Panc1 (cell line): ENCODE measurements around the gene PDE3A. TPM values are rescaled to one million over a fixed set of nuclear protein-coding genes. Genes with fewer than 3 reads are reported as not detected.
A peak's percentile ranks its signal among the peaks of the same experiment; 100 is the strongest.

ENCODE experiments used
- ATAC-seq: fragments of 200-7000 bp; cut with Tn5 transposase; 2 replicates; pipeline ENCODE4 v1.9.1; 2020; ENCODE audit warnings: mild to moderate bottlenecking, moderate library complexity
- BruUV-seq: library from RNA; stranded (reverse); fragments of 400-500 nt; replicated peaks from 2 replicates; lab custom pipeline; 2021; lab: Mats Ljungman, UMichigan
- CTCF ChIA-PET: fragments of 300-600 bp; sonication (Branson Sonifier 250); formaldehyde crosslinking; loops from one replicate; lab custom pipeline; 2022; ENCODE audit warnings: antibody characterized with exemption; lab: Charles Lee
- POLR2A ChIA-PET: fragments of 300-600 bp; sonication (Branson Sonifier 250); formaldehyde crosslinking; loops from one replicate; lab custom pipeline; 2022; ENCODE audit warnings: antibody characterized with exemption; lab: Charles Lee
- DNase-seq: peaks from one replicate; pipeline ENCODE4 v3.0.0-alpha.2; 2010; ENCODE audit warnings: low read depth, low spot score
- H3K27ac ChIP-seq: 2 replicates; pipeline ENCODE4 v1.5.1; 2011; ENCODE audit warnings: mild to moderate bottlenecking, low read length, inconsistent platforms
- H3K27me3 ChIP-seq: fragments of 200-500 bp; sonication (Bioruptor generic); 2 replicates; pipeline ENCODE4 v1.6.0; 2014; ENCODE audit warnings: low read length, inconsistent platforms; ENCODE audit not compliant: control insufficient read depth, insufficient read depth
- H3K36me3 ChIP-seq: fragments of 200-500 bp; sonication (Bioruptor generic); 2 replicates; pipeline ENCODE4 v1.5.1; 2014; ENCODE audit warnings: inconsistent platforms, mild to moderate bottlenecking, low read length, moderate library complexity; ENCODE audit not compliant: control insufficient read depth, insufficient read depth
- H3K4me1 ChIP-seq: 2 replicates; pipeline ENCODE4 v1.5.1; 2011; ENCODE audit warnings: inconsistent platforms, mild to moderate bottlenecking, low read length, moderate library complexity; ENCODE audit not compliant: control insufficient read depth, insufficient read depth
- H3K4me3 ChIP-seq, 2 experiments: 2 replicates each; pipeline ENCODE4 v1.5.1; 2011 to 2012; ENCODE audit warnings: low read depth in 2 of 2, low read length in 2 of 2, mild to moderate bottlenecking in 2 of 2, inconsistent platforms in 1 of 2, moderate library complexity in 1 of 2
- H3K9me3 ChIP-seq: fragments of 200-500 bp; sonication (Bioruptor generic); 2 replicates; pipeline ENCODE4 v1.5.1; 2014; ENCODE audit warnings: low read depth, mild to moderate bottlenecking, inconsistent platforms, low read length, moderate library complexity; ENCODE audit not compliant: control insufficient read depth, insufficient read depth
- POLR2AphosphoS5 ChIP-seq: IDR thresholded peaks from 2 replicates; pipeline ENCODE4 v1.6.1; 2012; ENCODE audit warnings: mild to moderate bottlenecking, low read depth, low read length, moderate library complexity
- SIN3A ChIP-seq: IDR thresholded peaks from 2 replicates; pipeline ENCODE4 v1.6.1; 2012; ENCODE audit warnings: low read depth, mild to moderate bottlenecking, low read length, moderate library complexity, borderline replicate concordance; ENCODE audit not compliant: insufficient read depth
- TCF7L2 ChIP-seq: IDR thresholded peaks from 2 replicates; pipeline ENCODE4 v1.6.1; 2011; ENCODE audit warnings: mild to moderate bottlenecking, low read depth, low read length, inconsistent platforms
- in situ Hi-C: cut with HindIII; loops from 2 replicates; pipeline ENCODE4 v1.10.0; 2016; ENCODE audit warnings: low sequenced_read_pairs, low pct_unique_long_range_greater_than_20kb
- intact Hi-C: fragments of 100-400 bp; cut with micrococcal nuclease; formaldehyde crosslinking; loops from one replicate; pipeline ENCODE4 v1.10.0; 2022; ENCODE audit not compliant: unreplicated experiment
- total RNA-seq: library from RNA; stranded (reverse); gene quantifications from one replicate; pipeline ENCODE4 v1.2.1, GENCODE V29; 2021; ENCODE audit not compliant: unreplicated experiment
- TF ChIP-seq, protein P1 (sequence below): fragments of 450-650 bp; IDR thresholded peaks from 2 replicates; pipeline ENCODE4 v1.5.1; 2017; ENCODE audit warnings: mild to moderate bottlenecking
- TF ChIP-seq, protein P2 (sequence below), 2 experiments: IDR thresholded peaks; 2 replicates each; pipeline ENCODE4 v1.6.1; 2011 to 2012; ENCODE audit warnings: low read depth in 2 of 2, control low read depth in 1 of 2, low read length in 1 of 2, mild to moderate bottlenecking in 1 of 2, moderate library complexity in 1 of 2; ENCODE audit not compliant: insufficient read depth in 1 of 2

PDE3A gene
- total RNA-seq, 1 experiment from 2014 or later: 0.03 TPM

DNA sequence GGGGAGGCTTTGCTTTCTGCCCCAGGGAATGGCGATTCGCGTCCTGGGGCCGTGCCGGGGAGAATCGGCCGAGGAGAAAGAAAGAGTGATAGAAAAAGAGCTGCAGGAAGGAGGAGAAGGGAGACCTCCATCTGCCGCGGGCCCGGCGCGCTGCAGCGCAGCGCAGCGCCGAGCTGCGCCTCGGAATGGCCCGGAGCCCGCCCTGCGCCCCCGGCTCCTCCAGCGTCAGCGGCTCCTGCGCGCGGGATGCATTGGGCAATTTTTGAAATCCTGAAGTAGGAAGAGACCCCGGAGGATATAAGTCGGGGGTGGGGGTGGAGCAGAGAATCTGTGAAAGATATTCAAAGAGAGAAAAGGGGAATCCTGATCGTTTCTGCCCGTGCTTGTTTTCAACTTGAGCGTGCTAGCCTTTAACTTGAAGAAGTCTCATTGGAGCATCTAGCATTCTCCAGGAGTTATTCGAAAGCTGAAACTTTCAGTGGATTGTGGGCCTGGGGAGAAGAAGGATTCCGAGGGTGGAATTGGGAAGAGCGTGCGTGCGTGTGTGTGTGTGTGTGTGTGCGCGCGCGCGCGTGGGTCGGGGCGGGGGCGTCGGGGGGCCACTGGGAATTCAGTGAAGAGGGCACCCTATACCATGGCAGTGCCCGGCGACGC, 441 bp downstream of the PDE3A start:
- no peaks in the 10 kb centered on the region for H3K4me1 ChIP-seq
- POLR2A ChIA-PET: interaction anchor here (0.6 kb wide), 1 partner anchor 219 kb away, joined by 3 read pairs; no protein-coding TSS in a partner anchor
- ATAC-seq (peak; percentile 38; the same call in 1 of the 2 replicates), DNase-seq (no peak)
- TF ChIP-seq POLR2AphosphoS5: no peak
- TF ChIP-seq, protein P1, sequence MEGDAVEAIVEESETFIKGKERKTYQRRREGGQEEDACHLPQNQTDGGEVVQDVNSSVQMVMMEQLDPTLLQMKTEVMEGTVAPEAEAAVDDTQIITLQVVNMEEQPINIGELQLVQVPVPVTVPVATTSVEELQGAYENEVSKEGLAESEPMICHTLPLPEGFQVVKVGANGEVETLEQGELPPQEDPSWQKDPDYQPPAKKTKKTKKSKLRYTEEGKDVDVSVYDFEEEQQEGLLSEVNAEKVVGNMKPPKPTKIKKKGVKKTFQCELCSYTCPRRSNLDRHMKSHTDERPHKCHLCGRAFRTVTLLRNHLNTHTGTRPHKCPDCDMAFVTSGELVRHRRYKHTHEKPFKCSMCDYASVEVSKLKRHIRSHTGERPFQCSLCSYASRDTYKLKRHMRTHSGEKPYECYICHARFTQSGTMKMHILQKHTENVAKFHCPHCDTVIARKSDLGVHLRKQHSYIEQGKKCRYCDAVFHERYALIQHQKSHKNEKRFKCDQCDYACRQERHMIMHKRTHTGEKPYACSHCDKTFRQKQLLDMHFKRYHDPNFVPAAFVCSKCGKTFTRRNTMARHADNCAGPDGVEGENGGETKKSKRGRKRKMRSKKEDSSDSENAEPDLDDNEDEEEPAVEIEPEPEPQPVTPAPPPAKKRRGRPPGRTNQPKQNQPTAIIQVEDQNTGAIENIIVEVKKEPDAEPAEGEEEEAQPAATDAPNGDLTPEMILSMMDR: no peak
- TF ChIP-seq, protein P2, sequence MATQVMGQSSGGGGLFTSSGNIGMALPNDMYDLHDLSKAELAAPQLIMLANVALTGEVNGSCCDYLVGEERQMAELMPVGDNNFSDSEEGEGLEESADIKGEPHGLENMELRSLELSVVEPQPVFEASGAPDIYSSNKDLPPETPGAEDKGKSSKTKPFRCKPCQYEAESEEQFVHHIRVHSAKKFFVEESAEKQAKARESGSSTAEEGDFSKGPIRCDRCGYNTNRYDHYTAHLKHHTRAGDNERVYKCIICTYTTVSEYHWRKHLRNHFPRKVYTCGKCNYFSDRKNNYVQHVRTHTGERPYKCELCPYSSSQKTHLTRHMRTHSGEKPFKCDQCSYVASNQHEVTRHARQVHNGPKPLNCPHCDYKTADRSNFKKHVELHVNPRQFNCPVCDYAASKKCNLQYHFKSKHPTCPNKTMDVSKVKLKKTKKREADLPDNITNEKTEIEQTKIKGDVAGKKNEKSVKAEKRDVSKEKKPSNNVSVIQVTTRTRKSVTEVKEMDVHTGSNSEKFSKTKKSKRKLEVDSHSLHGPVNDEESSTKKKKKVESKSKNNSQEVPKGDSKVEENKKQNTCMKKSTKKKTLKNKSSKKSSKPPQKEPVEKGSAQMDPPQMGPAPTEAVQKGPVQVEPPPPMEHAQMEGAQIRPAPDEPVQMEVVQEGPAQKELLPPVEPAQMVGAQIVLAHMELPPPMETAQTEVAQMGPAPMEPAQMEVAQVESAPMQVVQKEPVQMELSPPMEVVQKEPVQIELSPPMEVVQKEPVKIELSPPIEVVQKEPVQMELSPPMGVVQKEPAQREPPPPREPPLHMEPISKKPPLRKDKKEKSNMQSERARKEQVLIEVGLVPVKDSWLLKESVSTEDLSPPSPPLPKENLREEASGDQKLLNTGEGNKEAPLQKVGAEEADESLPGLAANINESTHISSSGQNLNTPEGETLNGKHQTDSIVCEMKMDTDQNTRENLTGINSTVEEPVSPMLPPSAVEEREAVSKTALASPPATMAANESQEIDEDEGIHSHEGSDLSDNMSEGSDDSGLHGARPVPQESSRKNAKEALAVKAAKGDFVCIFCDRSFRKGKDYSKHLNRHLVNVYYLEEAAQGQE (IDR thresholded peaks at IDR 0.05; ENCODE audit: insufficient read depth in 1 of 2, low read depth in 2 of 2, low read length in 1 of 2): no peak
- no peak for TF ChIP-seq TCF7L2
- TF ChIP-seq SIN3A: no peak
- no TSS peak for BruUV-seq
- no peaks in the 10 kb centered on the region for H3K9me3 ChIP-seq
- CTCF ChIA-PET: no interaction called here
- no peak overlapping the region for H3K27ac ChIP-seq
- intact Hi-C loops: no loop called here
- no peaks in the 10 kb centered on the region for H3K27me3 ChIP-seq
- in situ Hi-C loops: no loop called here
- H3K4me3 ChIP-seq: peak overlapping the region; percentile 45 to 57
- no peaks in the 10 kb centered on the region for H3K36me3 ChIP-seq

DNA sequence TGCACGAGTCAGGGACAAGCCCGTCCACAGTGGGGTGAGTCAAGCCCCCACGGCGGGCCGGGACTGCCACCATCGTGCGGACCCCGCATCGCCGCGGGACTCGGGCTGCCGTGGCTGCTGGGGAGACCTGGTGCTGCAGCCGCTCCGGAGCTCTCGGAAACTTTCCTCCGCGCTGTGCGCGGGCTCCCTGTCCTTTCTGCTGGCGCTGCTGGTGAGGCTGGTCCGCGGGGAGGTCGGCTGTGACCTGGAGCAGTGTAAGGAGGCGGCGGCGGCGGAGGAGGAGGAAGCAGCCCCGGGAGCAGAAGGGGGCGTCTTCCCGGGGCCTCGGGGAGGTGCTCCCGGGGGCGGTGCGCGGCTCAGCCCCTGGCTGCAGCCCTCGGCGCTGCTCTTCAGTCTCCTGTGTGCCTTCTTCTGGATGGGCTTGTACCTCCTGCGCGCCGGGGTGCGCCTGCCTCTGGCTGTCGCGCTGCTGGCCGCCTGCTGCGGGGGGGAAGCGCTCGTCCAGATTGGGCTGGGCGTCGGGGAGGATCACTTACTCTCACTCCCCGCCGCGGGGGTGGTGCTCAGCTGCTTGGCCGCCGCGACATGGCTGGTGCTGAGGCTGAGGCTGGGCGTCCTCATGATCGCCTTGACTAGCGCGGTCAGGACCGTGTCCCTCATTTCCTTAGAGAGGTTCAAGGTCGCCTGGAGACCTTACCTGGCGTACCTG, 1.1 kb downstream of the PDE3A start:
- Histone ChIP-seq H3K9me3 (no peaks in the 10 kb centered on the region), H3K4me3 (peak overlapping the region in 1 of 2 experiments; percentile 45; a peak in 1 of 4 replicates), H3K36me3 (no peaks in the 10 kb centered on the region), H3K4me1 (no peaks in the 10 kb centered on the region), H3K27ac (no peak overlapping the region), H3K27me3 (no peaks in the 10 kb centered on the region)
- peak; percentile 45; the same call in 1 of the 2 replicates for ATAC-seq
- CTCF ChIA-PET: no interaction called here
- no peak for DNase-seq
- BruUV-seq: no TSS peak
- intact Hi-C loops (loop anchor here (10.0 kb wide), 1 partner anchor 625 kb away; no protein-coding TSS in a partner anchor), in situ Hi-C loops (no loop called here)
- POLR2A ChIA-PET: no interaction called here
- TF ChIP-seq TCF7L2: no peak
- TF ChIP-seq, protein P1: no peak
- no peak for TF ChIP-seq SIN3A
- TF ChIP-seq, protein P2 (IDR thresholded peaks at IDR 0.05; ENCODE audit: insufficient read depth in 1 of 2, low read depth in 2 of 2, low read length in 1 of 2): no peak
- no peak for TF ChIP-seq POLR2AphosphoS5
